Measurements from ENCODE around the gene TTC7B. TPM values are rescaled to one million over a fixed set of nuclear protein-coding genes. Genes with fewer than 3 reads are reported as not detected.

Gene TTC7B
- total RNA-seq, 1 donor from 2014 or later = 6.1 TPM

DNA sequence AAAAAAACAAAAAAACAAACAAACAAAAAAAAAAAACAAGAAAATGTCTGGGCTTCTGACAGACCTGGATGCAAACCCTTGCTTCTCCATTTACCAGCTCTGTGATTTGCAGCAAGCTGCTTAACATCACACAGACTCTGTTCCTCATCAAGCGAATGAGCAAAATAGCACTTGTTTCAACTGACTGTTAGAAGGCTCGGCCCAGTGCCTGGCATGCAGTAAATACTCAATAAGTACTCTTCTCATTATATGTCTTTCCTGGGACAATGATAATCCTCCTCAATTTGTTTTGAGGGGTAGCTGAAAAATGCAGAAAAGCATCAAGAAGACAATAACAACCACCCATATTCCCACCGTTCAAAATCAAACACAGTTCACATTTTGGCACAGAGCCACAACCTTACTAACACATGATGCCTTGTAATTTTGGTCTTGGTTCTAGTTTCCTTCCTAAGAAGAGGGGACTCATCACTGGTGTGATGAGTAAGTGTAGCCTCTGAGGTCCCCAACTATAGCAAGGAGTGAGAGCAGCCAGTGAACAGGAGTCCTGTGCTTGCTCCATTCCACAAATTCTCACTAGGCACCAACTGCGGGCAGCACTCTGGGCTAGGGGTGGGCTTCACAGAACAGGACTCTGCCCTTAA is 60.4 kb downstream of the TTC7B start:
- Mint-ChIP-seq H3K9me3 (no peaks in the 10 kb centered on the region), H3K27ac (no peak overlapping the region), H3K27me3 (ENCODE audit: low read depth) (peaks cover 12% of the 10 kb centered on the region), H3K36me3 (ENCODE audit: low read depth) (no peaks in the 10 kb centered on the region), H3K4me1 (ENCODE audit: low read depth) (peaks cover 18% of the 10 kb centered on the region), H3K4me3 (ENCODE audit: low read depth) (no peak overlapping the region)
- DNase-seq (ENCODE audit: low spot score) = no peak
- intact Hi-C loops (cut with micrococcal nuclease) = loop anchor here (5.0 kb wide), 1 partner anchor 373 kb away; no protein-coding TSS in a partner anchor

DNA sequence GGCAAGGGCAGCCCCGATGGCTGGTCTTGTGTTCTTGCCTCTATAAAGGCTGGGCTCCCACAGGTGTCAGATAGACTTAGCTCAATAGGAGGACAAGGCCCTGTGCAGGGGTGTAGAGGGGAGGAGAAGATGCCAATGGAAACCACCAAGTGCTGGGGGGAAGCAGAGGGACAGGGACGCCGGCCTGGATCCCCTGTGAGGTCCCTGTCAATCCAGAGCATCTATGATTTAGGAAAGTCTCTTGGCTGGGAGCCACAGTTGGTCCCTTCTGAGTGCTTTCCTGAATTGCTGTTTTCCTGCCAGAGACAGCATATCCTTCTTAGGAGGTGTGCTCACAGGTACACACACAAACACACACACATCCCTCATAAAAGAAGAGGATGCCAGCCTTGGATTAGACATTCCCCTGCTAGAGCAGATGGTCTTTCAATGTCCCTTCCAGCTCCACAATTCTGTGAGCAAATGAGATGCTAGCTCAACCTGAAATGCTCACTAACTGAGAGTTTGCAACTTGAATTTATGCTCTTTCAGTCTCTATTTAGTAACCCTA is 62.7 kb downstream of the TTC7B start:
- no peak overlapping the region for H3K4me3 Mint-ChIP-seq (ENCODE audit: low read depth)
- H3K27ac Mint-ChIP-seq = no peak overlapping the region
- peaks cover 14% of the 10 kb centered on the region for H3K9me3 Mint-ChIP-seq
- H3K27me3 Mint-ChIP-seq (ENCODE audit: low read depth) = peaks cover 15% of the 10 kb centered on the region
- peaks cover 8% of the 10 kb centered on the region for H3K4me1 Mint-ChIP-seq (ENCODE audit: low read depth)
- DNase-seq (ENCODE audit: low spot score) = no peak
- intact Hi-C loops (cut with micrococcal nuclease) = no loop called here
- peaks cover 2% of the 10 kb centered on the region for H3K36me3 Mint-ChIP-seq (ENCODE audit: low read depth)

DNA sequence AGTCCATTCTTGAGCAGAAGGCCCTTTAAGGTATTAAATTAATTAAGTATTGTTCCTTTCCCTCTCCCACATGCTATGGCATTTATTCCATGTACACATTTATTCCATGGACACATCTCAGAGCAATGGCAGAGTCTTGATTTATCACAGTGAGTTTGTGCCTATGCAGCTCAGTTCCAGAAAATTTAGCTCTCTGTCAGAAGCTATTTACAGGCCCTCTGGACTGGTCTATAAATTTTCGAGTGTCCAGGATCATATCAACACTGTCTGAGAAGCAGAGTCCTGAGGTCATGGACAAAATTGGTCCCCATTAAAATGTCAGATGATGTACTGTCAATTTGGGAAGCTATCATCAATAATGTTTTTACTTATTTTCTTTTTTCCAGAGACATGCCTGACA is 65.5 kb downstream of the TTC7B start:
- intact Hi-C loops (cut with micrococcal nuclease) = no loop called here
- Mint-ChIP-seq H3K27me3 (ENCODE audit: low read depth) (peaks cover 14% of the 10 kb centered on the region), H3K9me3 (peaks cover 19% of the 10 kb centered on the region)

DNA sequence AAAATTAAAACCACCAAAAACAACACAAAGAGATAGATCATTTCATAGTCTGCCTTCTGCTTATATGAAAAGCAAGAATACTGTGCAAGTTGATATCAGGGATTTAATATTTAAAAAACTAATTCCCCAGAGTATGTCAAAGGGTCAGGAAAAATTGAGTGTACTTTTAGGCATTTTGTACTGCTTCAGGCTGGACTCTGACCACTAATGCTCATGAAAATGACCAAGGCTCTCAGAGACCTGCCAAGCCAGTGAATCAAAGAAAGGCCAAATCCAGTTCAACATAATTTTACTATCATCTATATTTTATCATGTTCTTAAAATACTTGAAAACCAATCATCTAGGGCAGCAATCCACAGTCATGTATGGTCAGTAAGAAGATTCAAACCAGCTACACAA is 66.0 kb downstream of the TTC7B start:
- H3K4me3 Mint-ChIP-seq (ENCODE audit: low read depth) = no peak overlapping the region
- intact Hi-C loops (cut with micrococcal nuclease) = no loop called here
- peaks cover 2% of the 10 kb centered on the region for H3K36me3 Mint-ChIP-seq (ENCODE audit: low read depth)
- no peaks in the 10 kb centered on the region for H3K4me1 Mint-ChIP-seq (ENCODE audit: low read depth)
- peaks cover 16% of the 10 kb centered on the region for H3K27me3 Mint-ChIP-seq (ENCODE audit: low read depth)
- H3K27ac Mint-ChIP-seq = no peak overlapping the region
- no peak for DNase-seq (ENCODE audit: low spot score)
- peaks cover 19% of the 10 kb centered on the region for H3K9me3 Mint-ChIP-seq

More for the DNA sequence above, 65.5 kb downstream of the TTC7B start:
- H3K4me1 Mint-ChIP-seq (ENCODE audit: low read depth) = no peaks in the 10 kb centered on the region
- DNase-seq (ENCODE audit: low spot score) = no peak
- H3K4me3 Mint-ChIP-seq (ENCODE audit: low read depth) = no peak overlapping the region
- H3K27ac Mint-ChIP-seq = no peak overlapping the region
- peaks cover 2% of the 10 kb centered on the region for H3K36me3 Mint-ChIP-seq (ENCODE audit: low read depth)

DNA sequence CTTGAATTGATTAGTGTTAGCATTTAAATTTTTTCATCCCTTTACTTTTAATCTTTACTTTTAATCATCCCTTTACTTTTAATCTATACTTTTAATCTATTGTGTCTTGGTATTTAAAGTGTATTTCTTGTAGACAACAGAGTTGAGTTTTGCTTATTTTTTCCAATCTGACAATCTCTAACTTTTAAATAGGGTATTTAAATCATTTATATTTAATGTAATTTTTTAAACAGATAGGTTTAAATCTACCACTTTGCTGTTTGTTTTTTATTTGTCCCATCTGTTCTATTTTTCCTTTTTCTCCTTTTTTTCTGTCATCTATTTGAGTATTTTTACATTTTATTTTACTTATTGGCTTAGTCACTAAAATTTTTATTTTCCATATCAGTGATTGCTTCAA is 68.3 kb downstream of the TTC7B start:
- peaks cover 2% of the 10 kb centered on the region for H3K36me3 Mint-ChIP-seq (ENCODE audit: low read depth)
- H3K4me3 Mint-ChIP-seq (ENCODE audit: low read depth) = no peak overlapping the region
- H3K27ac Mint-ChIP-seq = no peak overlapping the region
- intact Hi-C loops (cut with micrococcal nuclease) = no loop called here
- H3K27me3 Mint-ChIP-seq (ENCODE audit: low read depth) = peaks cover 12% of the 10 kb centered on the region
- H3K4me1 Mint-ChIP-seq (ENCODE audit: low read depth) = no peaks in the 10 kb centered on the region
- no peak for DNase-seq (ENCODE audit: low spot score)
- H3K9me3 Mint-ChIP-seq = peaks cover 19% of the 10 kb centered on the region

DNA sequence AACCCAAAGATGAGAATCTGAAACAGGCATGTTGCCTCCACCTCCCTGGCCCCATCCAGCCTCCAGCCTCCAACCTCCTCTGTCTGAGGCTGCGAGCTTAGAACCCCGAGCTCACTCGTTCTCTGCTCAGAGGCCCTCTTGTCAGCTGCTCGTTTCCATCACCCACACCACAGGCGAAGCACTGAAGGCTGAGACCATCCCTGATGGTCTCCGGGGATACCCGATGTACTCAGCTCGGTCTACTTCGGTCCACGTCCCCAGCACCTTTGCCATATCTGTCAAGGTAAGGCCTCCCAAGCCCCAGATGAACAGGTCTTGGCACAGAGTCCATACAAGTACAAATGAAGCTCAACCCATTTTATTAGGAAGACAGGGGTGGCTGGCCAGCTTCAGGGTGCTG is 72.4 kb downstream of the TTC7B start:
- no peaks in the 10 kb centered on the region for H3K36me3 Mint-ChIP-seq (ENCODE audit: low read depth)
- DNase-seq (ENCODE audit: low spot score) = no peak
- peaks cover 8% of the 10 kb centered on the region for H3K9me3 Mint-ChIP-seq
- H3K27me3 Mint-ChIP-seq (ENCODE audit: low read depth) = peaks cover 9% of the 10 kb centered on the region
- H3K4me3 Mint-ChIP-seq (ENCODE audit: low read depth) = no peak overlapping the region
- intact Hi-C loops (cut with micrococcal nuclease) = no loop called here
- no peaks in the 10 kb centered on the region for H3K4me1 Mint-ChIP-seq (ENCODE audit: low read depth)
- H3K27ac Mint-ChIP-seq = no peak overlapping the region

DNA sequence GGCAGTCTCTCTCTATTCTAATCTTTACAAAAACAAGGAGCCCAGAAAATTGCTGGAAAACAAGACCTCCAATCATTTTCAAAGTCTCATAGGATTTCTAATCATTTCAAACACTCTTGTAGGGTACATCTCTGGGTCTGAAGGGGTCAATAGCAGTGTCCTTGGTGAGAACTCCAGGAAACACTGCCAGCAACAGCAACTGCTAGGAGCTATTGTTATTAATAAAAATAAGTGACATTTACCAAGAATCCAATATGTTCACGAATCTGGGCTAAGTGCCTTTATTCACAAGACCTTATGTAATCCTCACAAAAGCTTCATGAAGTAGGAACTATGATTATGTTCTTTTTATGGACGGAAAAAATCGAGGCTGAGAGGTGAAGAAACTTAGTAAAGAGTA is 72.8 kb downstream of the TTC7B start:
- no peak overlapping the region for H3K4me3 Mint-ChIP-seq (ENCODE audit: low read depth)
- H3K36me3 Mint-ChIP-seq (ENCODE audit: low read depth) = no peaks in the 10 kb centered on the region
- DNase-seq (ENCODE audit: low spot score) = no peak
- peaks cover 4% of the 10 kb centered on the region for H3K9me3 Mint-ChIP-seq
- H3K27ac Mint-ChIP-seq = no peak overlapping the region
- no peaks in the 10 kb centered on the region for H3K4me1 Mint-ChIP-seq (ENCODE audit: low read depth)
- peaks cover 9% of the 10 kb centered on the region for H3K27me3 Mint-ChIP-seq (ENCODE audit: low read depth)
- intact Hi-C loops (cut with micrococcal nuclease) = no loop called here

DNA sequence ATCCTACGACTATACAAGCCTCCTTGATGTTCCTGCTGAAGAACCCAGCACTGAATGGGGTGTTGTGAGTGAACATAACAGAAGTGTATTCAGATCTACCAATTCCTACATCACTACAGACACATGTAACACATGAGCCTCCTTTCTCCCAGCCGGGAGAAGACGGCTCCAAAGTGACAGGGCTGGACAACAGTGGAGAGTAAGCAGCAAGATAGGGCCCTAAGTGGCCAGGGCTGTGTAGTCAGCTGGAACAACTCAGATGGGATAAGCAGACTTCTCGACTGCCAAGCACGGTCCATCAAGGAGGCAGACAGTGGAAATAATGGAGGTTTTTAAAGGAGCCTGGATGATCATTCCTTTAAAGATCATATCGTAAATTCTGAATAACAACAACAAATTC is 73.5 kb downstream of the TTC7B start:
- DNase-seq (ENCODE audit: low spot score) = no peak
- intact Hi-C loops (cut with micrococcal nuclease) = no loop called here
- Mint-ChIP-seq H3K27ac (no peak overlapping the region), H3K9me3 (no peaks in the 10 kb centered on the region), H3K4me3 (ENCODE audit: low read depth) (no peak overlapping the region), H3K36me3 (ENCODE audit: low read depth) (no peaks in the 10 kb centered on the region), H3K4me1 (ENCODE audit: low read depth) (no peaks in the 10 kb centered on the region), H3K27me3 (ENCODE audit: low read depth) (peaks cover 9% of the 10 kb centered on the region)

DNA sequence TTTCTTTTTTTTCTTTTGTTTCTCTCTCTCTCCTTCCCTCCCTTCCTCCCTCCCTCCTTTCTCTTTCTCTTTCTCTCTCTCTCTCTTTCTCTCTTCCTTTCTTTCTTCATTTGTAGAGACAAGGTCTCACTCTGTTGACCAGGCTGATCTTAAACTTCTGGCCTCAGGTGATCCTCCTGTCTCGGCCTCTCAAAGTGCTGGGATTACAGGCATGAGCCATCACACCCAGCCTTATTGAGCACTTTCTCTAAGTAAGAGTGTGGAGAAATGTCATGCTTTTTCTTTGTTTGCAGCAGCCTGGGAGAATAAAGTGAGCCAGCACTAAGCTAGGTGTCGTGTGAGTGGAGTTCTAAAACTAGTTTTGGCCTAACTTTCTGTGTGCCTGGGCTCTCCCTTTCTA is 74.0 kb downstream of the TTC7B start:
- intact Hi-C loops (cut with micrococcal nuclease) = no loop called here
- no peaks in the 10 kb centered on the region for H3K4me1 Mint-ChIP-seq (ENCODE audit: low read depth)

DNA sequence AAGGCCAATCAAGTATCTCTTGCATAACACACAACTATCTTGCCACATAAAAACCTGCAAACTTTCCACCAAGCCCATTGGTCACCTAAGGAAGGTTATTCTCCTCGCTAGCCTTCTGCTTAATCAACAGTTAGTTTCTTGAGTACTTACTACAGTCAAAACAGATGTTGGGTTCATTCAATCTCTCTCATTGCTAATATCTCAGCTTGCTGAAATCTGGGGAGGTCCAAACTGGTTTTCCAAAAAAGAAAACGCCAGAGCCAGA is 74.6 kb downstream of the TTC7B start:
- no peaks in the 10 kb centered on the region for H3K4me1 Mint-ChIP-seq (ENCODE audit: low read depth)
- no peaks in the 10 kb centered on the region for H3K36me3 Mint-ChIP-seq (ENCODE audit: low read depth)
- intact Hi-C loops (cut with micrococcal nuclease) = no loop called here
- H3K27me3 Mint-ChIP-seq (ENCODE audit: low read depth) = peaks cover 4% of the 10 kb centered on the region
- no peak overlapping the region for H3K27ac Mint-ChIP-seq
- no peak for DNase-seq (ENCODE audit: low spot score)
- H3K9me3 Mint-ChIP-seq = no peaks in the 10 kb centered on the region
- no peak overlapping the region for H3K4me3 Mint-ChIP-seq (ENCODE audit: low read depth)

More for the DNA sequence above, 74.0 kb downstream of the TTC7B start:
- no peaks in the 10 kb centered on the region for H3K36me3 Mint-ChIP-seq (ENCODE audit: low read depth)
- no peak for DNase-seq (ENCODE audit: low spot score)
- no peak overlapping the region for H3K27ac Mint-ChIP-seq
- H3K9me3 Mint-ChIP-seq = no peaks in the 10 kb centered on the region
- peaks cover 7% of the 10 kb centered on the region for H3K27me3 Mint-ChIP-seq (ENCODE audit: low read depth)
- H3K4me3 Mint-ChIP-seq (ENCODE audit: low read depth) = no peak overlapping the region

DNA sequence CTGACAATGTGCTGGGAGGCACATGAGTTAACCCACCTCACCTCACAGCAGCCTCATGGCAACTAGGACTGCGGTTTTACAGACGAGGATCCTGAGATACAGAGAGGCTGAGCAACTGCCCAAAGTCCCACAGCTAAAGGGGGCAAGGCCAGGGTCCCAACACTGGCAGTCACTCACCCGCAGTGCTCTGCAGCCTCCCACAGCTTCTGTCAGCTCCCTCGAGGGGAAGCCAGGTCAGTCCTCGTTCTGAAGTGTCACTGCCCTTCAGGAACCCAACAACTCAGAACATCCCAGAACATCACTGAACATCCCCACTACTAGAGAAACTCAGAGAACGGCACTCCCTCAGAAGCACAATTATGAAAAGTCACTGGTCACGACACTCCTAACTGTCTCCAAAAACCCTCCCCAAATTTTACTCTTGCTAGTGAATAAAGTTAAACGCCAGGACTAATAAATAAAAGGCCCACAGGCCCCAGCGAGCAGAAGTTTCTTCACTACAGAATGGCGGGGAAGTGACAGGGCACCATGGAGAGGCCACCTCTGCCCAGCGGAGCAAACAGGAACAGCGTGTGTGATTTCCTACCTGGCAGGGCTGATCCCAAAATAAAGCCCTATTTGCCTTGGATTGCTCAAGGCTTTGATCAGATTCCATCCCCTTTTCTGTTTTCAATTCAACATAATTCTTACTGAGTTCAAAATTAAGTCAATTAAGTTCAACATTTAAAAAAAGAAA is 75.1 kb downstream of the TTC7B start:
- no peak overlapping the region for H3K27ac Mint-ChIP-seq
- H3K27me3 Mint-ChIP-seq (ENCODE audit: low read depth) = peaks cover 4% of the 10 kb centered on the region
- H3K4me3 Mint-ChIP-seq (ENCODE audit: low read depth) = no peak overlapping the region
- intact Hi-C loops (cut with micrococcal nuclease) = no loop called here
- DNase-seq (ENCODE audit: low spot score) = no peak
- H3K36me3 Mint-ChIP-seq (ENCODE audit: low read depth) = no peaks in the 10 kb centered on the region
- no peaks in the 10 kb centered on the region for H3K9me3 Mint-ChIP-seq
- H3K4me1 Mint-ChIP-seq (ENCODE audit: low read depth) = no peaks in the 10 kb centered on the region

DNA sequence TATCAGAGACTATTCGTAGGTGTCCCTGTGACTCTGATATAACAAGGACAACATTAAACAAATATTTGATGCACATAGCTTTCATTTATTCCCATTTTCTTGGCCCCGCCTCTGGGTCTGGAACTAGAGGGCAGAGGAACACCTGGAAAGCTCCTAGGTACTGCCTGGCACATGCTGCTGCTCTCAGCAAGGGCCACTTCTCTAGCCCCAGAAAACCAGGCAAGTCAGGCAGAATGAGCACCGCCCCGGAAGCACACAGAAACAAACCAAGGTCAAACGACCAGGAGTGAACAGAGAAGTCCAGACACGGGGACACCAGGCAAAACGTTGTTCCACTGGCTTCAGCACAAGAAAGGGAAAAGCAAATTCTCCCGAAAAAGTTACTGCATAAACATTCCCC is 76.1 kb downstream of the TTC7B start:
- intact Hi-C loops (cut with micrococcal nuclease) = no loop called here
- Mint-ChIP-seq H3K4me1 (ENCODE audit: low read depth) (no peaks in the 10 kb centered on the region), H3K36me3 (ENCODE audit: low read depth) (no peaks in the 10 kb centered on the region), H3K27me3 (ENCODE audit: low read depth) (no peaks in the 10 kb centered on the region), H3K9me3 (no peaks in the 10 kb centered on the region), H3K27ac (no peak overlapping the region), H3K4me3 (ENCODE audit: low read depth) (no peak overlapping the region)
- no peak for DNase-seq (ENCODE audit: low spot score)

DNA sequence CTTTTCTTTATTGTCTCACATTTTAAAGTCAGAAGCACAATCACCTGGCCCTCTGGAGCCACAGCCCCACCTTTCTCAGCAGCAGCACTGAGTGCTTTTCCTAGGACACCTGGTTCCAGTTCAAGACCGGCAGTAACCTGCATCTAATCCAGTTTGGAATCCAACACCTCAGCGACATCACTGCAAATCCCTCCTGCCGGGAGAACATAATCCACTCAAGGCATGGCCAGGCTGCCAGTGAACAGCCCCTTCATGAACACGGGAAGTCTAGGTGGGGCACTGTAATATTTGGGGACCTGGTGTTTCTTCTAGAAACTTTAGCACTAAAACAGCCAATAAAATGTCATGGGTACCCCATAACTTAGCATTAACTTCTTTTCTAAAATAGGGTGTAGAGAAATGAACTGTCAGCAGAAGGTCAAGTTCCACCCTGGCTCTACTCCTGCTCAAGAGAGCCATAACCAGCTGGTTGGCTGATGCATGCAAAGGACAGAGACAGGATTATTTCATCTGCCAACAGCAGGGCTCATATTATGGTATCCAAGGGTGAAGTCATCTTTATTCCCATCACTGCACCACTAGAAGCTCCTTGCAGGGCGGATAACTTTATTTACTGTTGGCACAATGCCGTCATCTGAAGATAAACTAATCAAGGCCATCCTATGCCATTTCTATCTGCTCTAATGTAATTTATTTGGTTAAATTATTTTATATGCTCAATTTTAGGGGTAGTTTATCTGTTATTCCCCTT is 76.7 kb downstream of the TTC7B start:
- Mint-ChIP-seq H3K4me1 (ENCODE audit: low read depth) (no peaks in the 10 kb centered on the region), H3K27ac (no peak overlapping the region), H3K4me3 (ENCODE audit: low read depth) (no peak overlapping the region), H3K27me3 (ENCODE audit: low read depth) (no peaks in the 10 kb centered on the region), H3K36me3 (ENCODE audit: low read depth) (no peaks in the 10 kb centered on the region), H3K9me3 (no peaks in the 10 kb centered on the region)
- intact Hi-C loops (cut with micrococcal nuclease) = no loop called here
- DNase-seq (ENCODE audit: low spot score) = no peak
